Stimulated activated naive CD8-positive, alpha-beta T cell treated with anti-CD3 and anti-CD28 coated beads, Interleukin-15, Interleukin-2, amounts not matched to agents 100 ng/mL and 50 ng/mL, for 24 hours (primary cell): Measurements from ENCODE around the gene AHCY.
"Not testable (repeated sequence)": the region's sequence is repeated elsewhere in the genome, so short reads cannot be mapped to it uniquely, and the experiment has no call there.

ENCODE experiments used
- H3K27ac Mint-ChIP-seq: one replicate; pipeline ENCODE4 v1.8.0; 2021; ENCODE audit warnings: mild to moderate bottlenecking, mixed read lengths
- H3K27me3 Mint-ChIP-seq: one replicate; pipeline ENCODE4 v1.8.0; 2021; ENCODE audit warnings: mixed read lengths
- H3K36me3 Mint-ChIP-seq: one replicate; pipeline ENCODE4 v1.8.0; 2021; ENCODE audit warnings: low read depth, mixed read lengths
- H3K4me1 Mint-ChIP-seq: one replicate; pipeline ENCODE4 v1.8.0; 2021; ENCODE audit warnings: low read depth, mixed read lengths
- H3K4me3 Mint-ChIP-seq: one replicate; pipeline ENCODE4 v1.8.0; 2021; ENCODE audit warnings: mild to moderate bottlenecking, mixed read lengths
- H3K9me3 Mint-ChIP-seq: one replicate; pipeline ENCODE4 v1.8.0; 2021; ENCODE audit warnings: mixed read lengths

Gene AHCY

GRCh38 chr20:34332262-34332920, 29.2 kb upstream of the AHCY start:
- H3K4me1 Mint-ChIP-seq: peaks cover 8% of the 10 kb centered on the region
- no peaks in the 10 kb centered on the region for H3K36me3 Mint-ChIP-seq

DNA sequence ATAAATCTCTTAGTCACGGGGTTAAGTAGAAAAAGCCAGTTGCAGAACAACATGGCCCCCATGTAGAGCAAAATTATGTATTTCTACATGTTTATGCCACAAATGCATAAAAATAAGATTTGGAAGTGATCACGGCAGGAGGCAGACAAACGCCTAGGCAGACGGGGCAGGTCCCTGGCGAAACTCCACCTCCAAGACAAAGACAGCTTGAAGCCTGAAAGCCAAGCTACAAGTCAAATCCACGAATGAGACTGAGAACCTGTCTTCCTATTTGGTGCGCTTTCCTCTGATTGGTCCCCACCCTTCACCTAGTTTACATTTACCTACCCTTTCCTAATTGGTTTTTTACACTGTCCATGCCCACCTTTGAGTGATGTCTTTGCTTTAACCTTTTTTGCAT, 28.7 kb upstream of the AHCY start:
- Mint-ChIP-seq H3K27me3 (no peaks in the 10 kb centered on the region), H3K4me1 (peaks cover 8% of the 10 kb centered on the region), H3K9me3 (no peaks in the 10 kb centered on the region), H3K4me3 (no peak overlapping the region), H3K27ac (no peak overlapping the region), H3K36me3 (no peaks in the 10 kb centered on the region)

More at GRCh38 chr20:34332262-34332920, 29.2 kb upstream of the AHCY start:
- Mint-ChIP-seq H3K27ac (no peak overlapping the region), H3K4me3 (no peak overlapping the region), H3K27me3 (no peaks in the 10 kb centered on the region), H3K9me3 (no peaks in the 10 kb centered on the region)

- not testable (repeated sequence) for H3K4me1 Mint-ChIP-seq, H3K27me3 Mint-ChIP-seq, H3K9me3 Mint-ChIP-seq, H3K27ac Mint-ChIP-seq, H3K4me3 Mint-ChIP-seq, H3K36me3 Mint-ChIP-seq
Observed at GRCh38 chr20:34330861-34331544, 27.8 kb upstream of the AHCY start.

DNA sequence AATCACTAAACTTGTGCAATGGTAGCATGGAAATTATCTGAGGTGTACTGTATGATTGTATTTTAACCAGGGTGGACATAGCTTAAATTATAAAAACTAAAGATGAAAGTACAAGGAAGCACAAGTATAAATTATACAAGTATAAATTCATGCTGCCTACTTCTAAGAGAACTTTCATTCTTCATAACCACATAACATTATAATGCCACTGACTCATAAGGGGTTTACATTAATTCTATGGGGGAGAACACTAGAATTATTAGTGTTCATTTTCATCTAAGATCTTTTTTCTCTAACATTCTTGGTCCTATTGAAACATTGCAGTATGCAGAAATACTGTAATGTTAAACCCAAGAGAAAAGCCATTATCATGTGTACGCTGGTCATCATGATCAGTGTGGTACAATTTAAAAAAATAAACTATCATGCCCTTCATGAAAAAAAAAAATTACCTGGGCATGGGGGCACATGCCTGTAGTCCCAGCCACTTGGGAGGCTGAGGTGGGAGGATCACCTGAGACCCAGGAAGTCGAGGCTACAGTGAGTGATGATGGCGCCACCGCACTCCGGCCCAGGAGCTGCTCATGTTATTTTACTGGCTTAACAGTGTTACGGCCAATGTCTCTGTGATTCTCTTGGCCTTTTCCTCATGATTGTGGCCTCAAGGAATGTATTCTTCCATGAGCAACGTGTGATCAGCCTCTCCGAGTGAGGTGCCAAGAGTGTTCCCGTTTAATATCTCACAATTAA, 25.9 kb upstream of the AHCY start:
- Mint-ChIP-seq H3K27ac (no peak overlapping the region), H3K9me3 (no peaks in the 10 kb centered on the region), H3K27me3 (no peaks in the 10 kb centered on the region), H3K4me1 (no peaks in the 10 kb centered on the region), H3K4me3 (no peak overlapping the region), H3K36me3 (no peaks in the 10 kb centered on the region)

- H3K9me3 Mint-ChIP-seq: not testable (repeated sequence)
Observed at GRCh38 chr20:34328207-34328606, 25.1 kb upstream of the AHCY start.

GRCh38 chr20:34324541-34324940, 21.4 kb upstream of the AHCY start:
- Mint-ChIP-seq H3K27ac (peak overlapping the region; percentile 32), H3K4me3 (no peak overlapping the region), H3K4me1 (no peaks in the 10 kb centered on the region), H3K27me3 (peaks cover 3% of the 10 kb centered on the region), H3K9me3 (no peaks in the 10 kb centered on the region), H3K36me3 (no peaks in the 10 kb centered on the region)

More at GRCh38 chr20:34328207-34328606, 25.1 kb upstream of the AHCY start:
- not testable (repeated sequence) for H3K27ac Mint-ChIP-seq, H3K4me1 Mint-ChIP-seq, H3K36me3 Mint-ChIP-seq, H3K4me3 Mint-ChIP-seq, H3K27me3 Mint-ChIP-seq

GRCh38 chr20:34322267-34323105, 19.3 kb upstream of the AHCY start:
- Mint-ChIP-seq H3K4me1 (no peaks in the 10 kb centered on the region), H3K27ac (no peak overlapping the region), H3K27me3 (peaks cover 3% of the 10 kb centered on the region), H3K36me3 (no peaks in the 10 kb centered on the region), H3K9me3 (no peaks in the 10 kb centered on the region), H3K4me3 (no peak overlapping the region)

DNA sequence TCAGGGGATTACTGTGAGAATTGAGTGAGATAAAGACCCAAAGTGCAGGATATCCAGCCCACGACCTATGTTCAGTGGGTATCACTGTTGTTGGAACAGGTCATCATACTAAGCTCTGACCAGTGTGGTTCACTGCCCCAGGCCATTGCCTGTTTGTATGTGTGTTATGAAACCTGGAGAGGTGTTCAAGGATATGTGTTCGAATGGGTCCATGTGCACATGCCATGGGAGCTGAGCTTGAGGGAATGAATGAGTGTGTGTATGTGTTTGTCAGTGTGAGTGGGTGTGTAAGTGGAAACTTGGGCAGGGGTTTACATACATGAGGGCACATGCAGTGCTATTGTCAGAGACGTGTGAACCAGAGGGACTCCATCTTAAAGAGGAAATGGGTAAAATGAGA, 17.7 kb upstream of the AHCY start:
- Mint-ChIP-seq H3K4me3 (no peak overlapping the region), H3K4me1 (no peaks in the 10 kb centered on the region), H3K9me3 (no peaks in the 10 kb centered on the region), H3K27me3 (peaks cover 3% of the 10 kb centered on the region), H3K27ac (no peak overlapping the region), H3K36me3 (no peaks in the 10 kb centered on the region)

DNA sequence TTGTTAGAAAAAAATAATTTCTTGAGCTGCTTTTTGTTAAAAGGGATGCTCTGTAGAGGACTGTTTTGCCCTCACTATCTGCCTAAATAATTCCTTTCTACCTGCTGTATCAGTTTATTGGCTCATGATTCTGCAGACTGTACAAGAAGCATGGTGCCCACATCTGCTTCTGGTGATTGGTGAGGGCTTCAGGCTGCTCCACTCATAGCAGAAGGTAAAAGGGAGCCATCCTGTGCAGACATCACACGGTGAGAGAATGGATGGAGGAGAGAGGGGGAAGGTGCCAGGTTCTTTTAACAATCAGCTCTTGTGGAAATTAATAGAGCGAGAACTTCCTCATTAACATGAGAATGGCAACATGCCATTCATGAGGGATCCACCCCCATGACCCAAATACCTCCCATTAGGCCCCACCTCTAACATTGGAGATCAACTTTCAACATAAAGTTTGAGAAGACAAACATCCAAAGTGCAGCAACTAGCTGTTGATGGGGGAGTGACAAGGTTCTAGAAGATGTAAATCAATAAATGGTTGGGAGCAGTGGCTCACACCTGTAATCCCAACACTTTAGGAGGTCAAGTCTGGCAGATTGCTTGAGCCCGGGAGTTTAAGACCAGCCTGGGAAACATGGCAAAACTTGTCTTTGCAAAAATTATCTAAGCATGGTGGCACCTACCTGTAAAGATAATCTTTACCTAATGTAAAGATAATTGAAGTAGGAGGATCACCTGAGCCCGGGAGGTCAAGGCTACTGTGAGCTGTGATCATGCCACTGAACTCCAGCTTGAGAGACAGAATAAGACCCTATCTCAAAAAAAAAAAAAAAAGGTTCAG, 15.7 kb upstream of the AHCY start:
- Mint-ChIP-seq H3K4me3 (no peak overlapping the region), H3K27me3 (peaks cover 3% of the 10 kb centered on the region), H3K9me3 (no peaks in the 10 kb centered on the region), H3K36me3 (no peaks in the 10 kb centered on the region), H3K27ac (no peak overlapping the region), H3K4me1 (peaks cover 4% of the 10 kb centered on the region)

GRCh38 chr20:34316196-34316814, 13.2 kb upstream of the AHCY start:
- peaks cover 9% of the 10 kb centered on the region for H3K4me1 Mint-ChIP-seq
- no peak overlapping the region for H3K4me3 Mint-ChIP-seq
- H3K27ac Mint-ChIP-seq: no peak overlapping the region
- H3K27me3 Mint-ChIP-seq: peaks cover 11% of the 10 kb centered on the region
- no peaks in the 10 kb centered on the region for H3K36me3 Mint-ChIP-seq
- no peaks in the 10 kb centered on the region for H3K9me3 Mint-ChIP-seq

DNA sequence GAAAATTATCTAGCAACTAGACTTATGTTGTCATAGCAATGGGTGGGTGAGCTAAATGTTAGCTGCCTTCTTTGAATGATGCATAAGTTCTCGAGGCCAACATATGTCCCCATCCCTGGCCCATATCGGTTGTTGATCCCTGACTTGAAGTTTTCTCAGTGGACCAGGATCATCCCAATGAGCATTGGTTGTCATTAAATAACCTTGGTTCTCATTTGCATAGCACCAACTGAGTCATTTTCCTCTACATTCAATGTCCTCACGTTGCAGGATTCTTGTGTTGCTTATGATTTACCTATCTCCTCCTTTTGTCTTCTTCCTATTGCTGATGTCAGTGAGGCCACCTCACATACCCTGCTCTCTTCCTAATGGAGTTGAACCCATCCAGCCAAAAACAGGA, 12.1 kb upstream of the AHCY start:
- no peaks in the 10 kb centered on the region for H3K9me3 Mint-ChIP-seq
- H3K4me1 Mint-ChIP-seq: peaks cover 9% of the 10 kb centered on the region
- H3K27me3 Mint-ChIP-seq: peaks cover 17% of the 10 kb centered on the region
- H3K36me3 Mint-ChIP-seq: no peaks in the 10 kb centered on the region
- no peak overlapping the region for H3K4me3 Mint-ChIP-seq
- H3K27ac Mint-ChIP-seq: no peak overlapping the region

DNA sequence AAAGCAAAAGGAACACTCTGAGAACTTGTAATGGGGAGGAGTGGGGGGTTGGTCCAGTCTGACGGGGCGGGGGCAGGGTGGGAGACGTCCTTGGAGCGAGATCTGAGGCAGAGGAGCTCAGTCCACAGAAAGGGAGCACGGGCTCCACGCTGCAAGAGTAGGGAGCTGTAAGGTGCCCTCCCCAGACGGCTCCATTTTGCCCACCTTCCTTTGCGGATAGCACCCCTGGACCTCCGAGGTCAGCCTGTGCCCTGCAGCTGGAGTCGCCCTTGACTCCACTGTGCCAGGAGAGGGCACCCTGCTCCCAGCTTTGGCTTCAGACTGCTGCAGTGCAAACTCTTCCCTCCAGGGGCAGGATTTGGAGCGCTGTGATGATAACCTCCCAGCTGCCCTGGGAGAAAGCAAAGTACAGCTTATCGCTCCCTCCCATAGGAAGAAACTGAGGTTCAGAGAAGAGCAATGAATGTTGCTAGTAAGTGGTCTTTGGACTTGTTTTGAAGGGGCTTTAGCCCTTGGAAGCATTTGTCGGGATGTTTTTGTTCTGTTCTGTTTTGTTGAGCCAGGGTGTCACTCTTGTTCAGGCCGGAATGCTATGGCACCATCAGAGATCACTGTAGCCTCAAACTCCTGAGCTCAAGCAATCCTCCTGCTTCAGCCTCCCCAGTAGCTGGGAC, 9.5 kb upstream of the AHCY start:
- Mint-ChIP-seq H3K27ac (no peak overlapping the region), H3K27me3 (peaks cover 18% of the 10 kb centered on the region), H3K36me3 (no peaks in the 10 kb centered on the region), H3K4me3 (no peak overlapping the region), H3K4me1 (peaks cover 9% of the 10 kb centered on the region), H3K9me3 (no peaks in the 10 kb centered on the region)

DNA sequence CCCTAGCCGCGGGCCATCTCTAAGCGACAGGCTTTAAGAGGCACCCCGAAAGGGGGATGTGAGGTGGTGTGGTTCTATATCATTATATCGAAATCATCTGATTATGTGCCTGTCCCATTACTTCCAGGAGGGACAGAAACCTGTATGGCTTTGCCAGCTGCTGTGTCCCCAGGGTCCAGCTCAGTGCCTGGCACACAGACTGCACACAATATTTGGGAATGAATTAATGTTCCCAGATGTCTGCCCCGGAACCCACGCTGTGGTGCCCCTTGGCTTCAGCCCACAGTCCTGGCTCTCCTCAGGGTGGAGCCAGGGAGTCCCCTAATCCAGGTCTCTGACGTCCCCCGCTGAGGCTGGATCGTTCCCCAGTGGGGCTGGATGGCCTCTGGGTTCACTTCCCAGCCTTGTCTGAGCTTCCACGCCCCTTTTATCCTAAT, 8.9 kb upstream of the AHCY start:
- H3K9me3 Mint-ChIP-seq: no peaks in the 10 kb centered on the region
- peaks cover 18% of the 10 kb centered on the region for H3K27me3 Mint-ChIP-seq
- H3K36me3 Mint-ChIP-seq: no peaks in the 10 kb centered on the region
- H3K27ac Mint-ChIP-seq: no peak overlapping the region
- no peak overlapping the region for H3K4me3 Mint-ChIP-seq
- H3K4me1 Mint-ChIP-seq: peaks cover 9% of the 10 kb centered on the region
